Muscle of arm (tissue), 12 donors: ENCODE measurements around the gene CLCN6. TPM values are rescaled to one million over a fixed set of nuclear protein-coding genes. Genes with fewer than 3 reads are reported as not detected.

Source experiments
- DNase-seq: peaks from one replicate; pipeline ENCODE4 v3.0.0-alpha.2; 2013
- polyA plus RNA-seq, 12 donors: library from polyadenylated mRNA; unstranded; fragments of 120-200 nt; gene quantifications; one replicate each; pipeline ENCODE4 v1.2.1, GENCODE V29; 2013; ENCODE audit not compliant: insufficient read length in 12 of 12

The CLCN6 gene
- polyA plus RNA-seq, 12 donors, result 9.9 to 18.1 (median 14.6) TPM; not detected in 1

DNA sequence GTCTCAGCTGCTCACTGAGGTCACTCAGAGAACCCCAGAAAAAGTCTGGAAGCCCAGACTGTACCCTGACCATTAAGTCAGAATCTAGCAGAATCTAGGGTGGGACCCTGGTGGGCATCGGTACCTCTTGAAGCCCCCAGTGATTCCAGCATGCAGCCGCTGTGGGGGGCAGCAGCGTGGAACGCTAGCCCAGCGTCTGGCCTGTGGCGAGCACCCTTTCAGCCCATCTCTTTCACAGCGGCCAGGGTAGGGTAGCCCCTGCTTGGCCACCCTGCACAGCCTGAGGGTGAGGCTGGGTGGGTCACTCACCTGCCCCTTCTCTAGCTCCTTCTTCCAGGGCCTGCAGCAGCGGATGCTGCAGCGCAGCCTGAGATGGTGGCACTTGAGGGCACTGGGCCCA lies 27.7 kb upstream of the CLCN6 start:
- no peak for DNase-seq

DNA sequence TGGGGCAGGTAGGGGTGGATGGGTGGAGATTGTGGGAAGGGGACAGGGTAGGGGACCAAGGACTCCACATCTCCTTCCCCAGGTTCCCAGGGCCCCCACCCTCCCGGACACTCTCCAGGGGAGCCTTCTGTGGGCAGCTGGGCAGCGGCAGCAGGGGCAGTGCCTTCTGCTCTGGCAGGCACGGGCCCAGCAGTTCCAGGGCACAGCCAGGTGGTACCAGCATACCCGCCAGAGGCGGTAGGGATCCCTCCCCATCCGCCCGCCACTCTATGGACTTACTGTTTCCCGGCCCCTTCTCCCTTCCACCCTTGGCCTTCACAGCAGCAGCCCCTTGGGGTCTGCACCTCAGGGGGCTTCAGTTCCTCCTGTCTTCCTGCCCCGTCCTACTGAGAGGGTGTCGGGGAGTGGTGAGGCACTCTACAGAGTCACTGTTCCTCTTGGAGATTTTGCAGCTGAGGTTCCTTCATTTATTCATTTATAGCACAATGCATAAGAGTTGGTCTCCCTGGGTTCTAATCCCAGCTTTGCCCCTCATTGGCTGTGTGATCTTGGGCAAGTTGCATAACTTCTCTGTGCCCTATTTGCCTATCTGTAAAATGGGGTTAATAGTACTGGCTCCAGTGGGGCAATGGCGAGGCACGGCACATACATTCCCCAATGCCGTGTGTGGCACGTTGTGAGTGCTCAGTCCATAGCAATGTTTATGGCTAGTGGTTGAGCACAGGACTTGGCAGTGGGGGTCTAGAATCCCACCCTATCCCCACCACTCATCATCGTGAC lies 27.0 kb upstream of the CLCN6 start:
- no peak for DNase-seq

DNA sequence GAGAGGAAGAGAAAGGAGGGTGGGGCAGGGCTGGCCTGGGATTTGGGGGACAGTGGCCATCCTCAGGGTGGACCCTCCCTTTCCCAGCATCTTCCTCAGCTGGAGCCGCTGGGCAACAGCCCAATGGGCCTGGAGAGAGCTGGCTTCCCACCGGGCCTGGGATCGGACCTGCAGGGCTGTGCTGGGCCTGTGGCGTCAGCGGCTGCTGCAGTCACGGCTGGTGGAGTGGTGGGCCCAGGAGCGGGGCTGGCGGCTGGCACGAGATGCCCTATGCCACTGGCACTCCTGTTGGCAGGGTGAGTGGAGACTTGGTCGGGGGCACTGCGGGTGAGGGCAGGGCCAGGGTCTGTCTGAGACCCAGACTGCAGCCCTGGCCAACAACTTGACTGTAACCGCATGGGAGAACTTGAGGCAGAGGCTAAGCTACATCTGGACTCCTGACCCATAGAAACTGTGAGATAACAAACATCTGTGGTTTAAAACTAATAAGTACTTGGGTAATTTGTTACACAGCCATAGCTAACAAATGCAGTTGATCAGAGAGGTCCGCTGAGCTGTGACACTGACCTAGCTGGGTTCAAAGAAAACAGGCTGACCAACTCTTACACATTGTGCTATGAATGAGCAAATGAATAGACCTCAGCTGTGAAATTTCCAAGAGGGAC lies 26.1 kb upstream of the CLCN6 start:
- DNase-seq, result no peak

DNA sequence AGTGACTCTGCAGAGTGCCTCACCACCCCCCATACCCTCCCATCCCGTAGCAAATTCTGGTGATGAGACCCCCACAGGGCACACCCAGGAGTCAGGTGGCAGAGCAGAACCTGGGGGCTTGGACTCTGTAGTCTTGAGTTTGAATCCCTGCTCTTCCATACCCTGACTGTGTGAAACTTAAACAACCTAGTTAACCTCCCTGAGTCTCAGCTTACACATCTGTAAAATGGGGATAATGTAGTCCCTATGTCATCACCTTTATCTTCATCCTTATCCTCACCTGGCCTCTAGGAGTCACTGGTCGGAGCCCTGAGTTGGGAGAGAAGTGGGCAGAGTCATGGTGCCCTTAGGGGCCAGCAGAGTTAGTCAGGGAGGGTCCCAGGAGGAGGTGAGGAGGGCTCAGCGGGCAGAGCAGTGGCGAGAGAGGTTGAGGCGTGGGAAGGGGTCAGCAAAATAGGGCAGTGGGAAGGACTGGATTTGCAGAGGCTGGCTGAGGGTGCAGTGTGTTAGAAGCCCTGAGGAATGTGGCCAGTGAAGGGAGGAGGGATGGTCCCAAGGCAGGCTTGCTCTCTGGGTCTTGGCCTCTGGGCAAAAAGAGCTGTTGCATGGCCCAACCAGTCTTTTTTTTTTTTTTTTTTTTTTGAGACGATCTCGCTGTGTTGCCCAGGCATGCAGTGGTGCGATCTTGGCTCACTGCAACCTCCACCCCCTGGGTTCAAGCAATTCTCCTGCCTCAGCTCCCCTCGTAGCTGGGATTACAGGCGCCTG lies 25.4 kb upstream of the CLCN6 start:
- no peak for DNase-seq

DNA sequence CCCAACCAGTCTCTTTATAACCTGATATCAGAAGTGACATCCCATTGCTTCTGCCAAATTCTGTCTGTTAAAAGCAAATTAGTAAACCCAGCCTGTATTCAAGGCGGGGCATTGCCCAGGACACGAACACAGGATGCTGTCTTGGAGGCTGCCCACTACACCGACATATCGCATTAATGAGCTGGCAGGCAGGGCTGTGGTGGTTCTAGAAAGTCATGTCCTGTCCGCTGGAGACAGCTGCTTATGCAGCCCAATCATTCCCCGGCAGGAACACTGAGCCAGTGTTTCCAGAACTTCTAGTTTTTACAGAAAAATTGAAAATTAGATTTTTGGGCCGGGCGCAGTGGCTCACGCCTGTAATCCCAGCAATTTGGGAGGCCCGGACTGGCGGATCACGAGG lies 24.7 kb upstream of the CLCN6 start:
- DNase-seq, result no peak

DNA sequence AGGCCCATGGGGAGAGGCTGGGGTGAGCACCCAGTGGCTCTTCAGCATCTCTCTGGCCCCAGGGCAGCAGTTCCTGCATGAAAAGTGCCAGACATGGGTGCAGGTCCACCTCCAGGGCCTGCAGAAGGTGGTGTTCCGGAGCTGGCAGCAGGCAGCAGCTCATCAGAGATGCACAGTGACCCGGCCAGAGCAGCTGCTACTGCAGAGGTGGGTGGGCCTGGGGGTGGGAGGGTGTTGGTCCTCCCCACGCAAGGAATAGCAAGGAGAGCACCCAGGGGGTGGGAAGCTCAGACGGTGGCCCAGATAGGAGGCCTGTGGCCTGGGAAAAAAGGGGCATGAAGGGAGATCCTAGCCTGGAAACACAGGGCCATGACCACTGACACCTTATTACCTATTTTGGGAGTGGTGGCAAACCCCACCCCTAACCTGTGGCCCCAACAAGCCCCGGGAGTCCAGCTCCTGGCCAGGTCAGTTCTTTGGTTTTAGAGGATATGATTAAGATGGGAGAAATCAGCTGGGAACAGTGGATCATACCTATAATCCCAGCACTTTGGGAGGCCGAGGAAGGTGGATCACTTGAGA lies 23.8 kb upstream of the CLCN6 start:
- DNase-seq, result no peak

DNA sequence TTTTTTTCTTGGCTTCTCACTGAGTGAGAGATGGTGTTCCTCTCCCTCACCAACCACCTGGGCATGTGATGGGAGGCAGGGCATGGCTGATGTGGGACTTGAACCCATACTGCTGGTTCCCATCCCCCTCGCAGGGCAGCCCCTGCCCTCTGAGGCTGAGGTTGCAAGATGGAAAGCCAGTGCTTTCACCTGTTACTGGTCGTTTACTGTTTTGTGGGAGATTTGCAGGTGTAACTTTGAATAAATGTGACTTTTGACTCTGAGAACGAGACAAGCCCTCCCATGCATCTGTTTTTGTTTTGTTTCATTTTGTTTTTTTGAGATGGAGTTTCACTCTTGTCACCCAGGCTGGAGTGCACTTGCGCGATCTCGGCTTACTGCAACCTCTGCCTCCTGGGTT lies 22.4 kb upstream of the CLCN6 start:
- DNase-seq, result no peak

DNA sequence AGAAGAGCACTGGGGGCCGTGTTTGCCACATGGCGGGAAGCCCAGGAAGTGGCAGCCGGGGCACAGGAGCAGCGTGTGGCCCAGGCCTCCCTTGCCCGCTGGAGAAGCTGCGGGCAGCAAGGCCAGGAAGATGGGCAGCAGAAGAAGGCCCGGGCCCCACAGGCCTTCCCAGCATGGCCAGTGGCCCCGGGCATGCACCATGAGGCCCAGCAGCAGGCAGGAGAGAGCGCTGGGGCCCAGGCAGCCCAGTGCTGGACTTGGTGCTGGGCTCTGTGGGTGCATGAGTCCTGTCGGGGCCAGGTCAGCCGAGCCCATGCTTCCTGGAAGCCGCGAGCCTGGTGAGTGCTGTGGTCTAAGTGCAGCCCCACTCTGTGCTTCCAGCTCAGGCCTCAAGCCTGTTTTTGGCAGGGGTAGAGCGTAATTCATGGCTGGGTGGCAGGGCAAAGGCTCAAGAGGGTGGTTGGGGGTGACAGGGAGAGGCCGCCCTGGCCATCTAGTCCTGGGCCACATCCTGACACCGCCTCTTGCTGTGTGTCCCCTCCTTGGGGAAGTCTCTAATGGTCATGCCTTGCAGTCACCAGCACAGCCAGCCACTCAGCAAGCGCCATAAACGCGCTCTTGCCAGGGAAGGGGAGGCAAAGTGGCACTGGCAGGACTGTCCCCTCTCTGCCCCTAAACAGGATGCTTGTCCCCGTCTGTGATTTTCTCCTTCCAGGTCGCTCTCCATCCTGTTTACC lies 21.6 kb upstream of the CLCN6 start:
- no peak for DNase-seq

DNA sequence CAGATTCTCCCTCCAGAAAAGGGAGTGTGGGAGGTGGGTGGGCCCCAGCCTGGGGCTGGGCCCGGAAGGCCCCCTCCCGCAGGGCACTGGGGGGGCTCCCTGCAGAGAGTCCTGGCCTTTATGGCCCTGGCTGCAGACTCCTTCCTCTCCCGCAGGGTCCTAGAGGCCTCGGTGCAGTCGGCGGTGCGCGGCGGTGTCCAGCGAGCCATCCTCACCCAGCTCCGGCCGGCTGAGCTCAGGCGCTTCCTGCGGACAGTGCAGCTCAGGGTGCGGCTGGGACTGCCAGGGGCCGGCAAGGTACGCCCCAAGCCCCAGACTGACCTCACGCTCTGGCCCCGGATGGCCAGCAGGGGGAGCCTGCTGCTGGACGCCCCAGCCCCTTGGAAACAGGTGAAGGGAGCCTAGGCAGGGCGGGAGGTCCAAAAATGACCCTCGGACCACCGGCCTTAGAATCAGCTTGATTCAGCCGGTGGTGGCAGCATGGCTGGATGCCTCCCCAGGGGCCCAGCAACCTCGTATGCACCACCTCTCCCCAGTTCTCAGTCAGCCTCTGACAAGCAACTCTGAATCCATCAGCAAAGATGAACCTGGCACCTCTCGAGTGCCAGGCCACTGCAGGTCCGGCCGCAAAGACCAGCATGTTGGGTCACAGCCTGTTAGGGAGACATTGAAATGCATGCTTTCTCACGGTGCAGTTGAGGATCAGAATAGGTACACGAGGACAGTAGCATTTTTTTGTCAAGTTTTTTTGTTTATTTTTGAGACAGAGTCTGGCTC lies 20.8 kb upstream of the CLCN6 start:
- peak; percentile 49 for DNase-seq

DNA sequence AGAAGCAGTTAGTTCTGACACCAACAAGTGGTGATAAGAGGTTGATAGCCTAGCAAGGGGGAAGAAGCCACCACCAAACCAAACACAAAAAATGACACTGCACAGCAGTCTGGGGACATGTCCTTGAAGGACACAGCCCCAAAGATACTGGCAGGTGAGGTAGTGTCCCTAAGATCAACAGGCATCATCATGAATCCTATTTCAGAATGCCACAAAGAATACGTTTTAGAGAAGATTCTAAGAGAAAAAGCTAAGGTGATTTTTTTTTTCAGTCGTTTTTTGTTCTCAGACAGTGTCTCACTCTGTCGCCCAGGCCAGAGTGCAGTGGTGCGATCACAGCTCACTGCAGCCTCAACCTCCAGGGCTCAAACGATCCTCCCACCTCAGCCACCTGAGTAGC lies 19.8 kb upstream of the CLCN6 start:
- no peak for DNase-seq

DNA sequence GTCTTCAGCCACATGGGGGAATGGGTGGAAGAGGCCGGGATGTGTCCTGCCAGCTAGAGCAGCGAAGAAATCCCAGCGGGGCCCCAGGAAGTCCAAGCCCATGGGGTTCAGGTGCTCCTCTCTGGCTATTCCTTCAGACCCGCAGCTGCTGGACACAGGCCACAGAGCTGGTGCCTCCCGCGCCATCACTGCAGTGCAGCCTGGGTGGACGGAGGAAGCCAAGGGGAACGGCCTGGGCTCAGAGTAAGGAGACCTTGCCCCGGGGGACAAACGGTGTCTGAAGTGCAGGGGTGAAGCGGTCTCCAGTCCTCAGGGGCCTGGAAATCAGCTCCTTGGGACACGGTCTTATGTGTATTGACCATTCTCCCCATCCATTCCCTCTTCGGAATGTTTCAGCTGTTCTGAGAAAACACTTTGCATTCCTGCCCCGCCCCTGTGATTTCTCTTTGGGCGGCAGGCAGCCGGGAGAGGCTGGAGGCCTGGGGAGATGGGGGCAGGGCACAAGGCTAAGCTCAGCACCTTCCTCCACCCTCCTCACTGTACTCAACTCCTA lies 18.7 kb upstream of the CLCN6 start:
- no peak for DNase-seq

DNA sequence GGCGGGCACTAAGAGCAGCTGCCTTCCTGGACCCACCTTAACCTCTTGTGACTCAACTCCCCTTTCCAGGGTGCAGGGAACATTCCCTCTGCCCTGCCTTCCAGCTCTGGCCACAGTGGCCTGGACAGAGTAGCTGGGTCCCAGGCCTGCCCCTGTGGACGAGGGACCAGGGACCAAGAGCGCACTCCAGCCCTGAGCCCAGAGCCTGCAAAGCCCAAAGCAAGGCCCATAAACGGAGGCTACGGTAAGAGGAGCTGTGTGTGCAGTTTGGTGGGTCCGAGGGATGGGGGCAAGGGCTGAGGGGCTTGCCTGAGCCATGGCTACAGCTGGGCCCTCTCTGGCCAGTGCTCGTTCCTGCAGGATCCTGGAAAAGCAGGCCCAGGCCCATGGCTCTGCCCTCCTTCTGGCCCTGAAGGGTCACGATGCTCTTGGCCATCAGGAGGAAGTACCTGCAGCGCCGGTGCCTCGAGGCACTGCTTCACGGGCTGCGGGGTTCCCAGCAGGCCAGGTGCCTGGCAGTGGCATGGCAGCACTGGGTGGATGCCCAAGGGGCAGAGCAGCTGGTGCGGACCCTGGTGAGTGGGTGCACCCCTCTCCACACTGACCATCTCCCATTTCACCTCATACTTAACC lies 18.1 kb upstream of the CLCN6 start:
- no peak for DNase-seq

DNA sequence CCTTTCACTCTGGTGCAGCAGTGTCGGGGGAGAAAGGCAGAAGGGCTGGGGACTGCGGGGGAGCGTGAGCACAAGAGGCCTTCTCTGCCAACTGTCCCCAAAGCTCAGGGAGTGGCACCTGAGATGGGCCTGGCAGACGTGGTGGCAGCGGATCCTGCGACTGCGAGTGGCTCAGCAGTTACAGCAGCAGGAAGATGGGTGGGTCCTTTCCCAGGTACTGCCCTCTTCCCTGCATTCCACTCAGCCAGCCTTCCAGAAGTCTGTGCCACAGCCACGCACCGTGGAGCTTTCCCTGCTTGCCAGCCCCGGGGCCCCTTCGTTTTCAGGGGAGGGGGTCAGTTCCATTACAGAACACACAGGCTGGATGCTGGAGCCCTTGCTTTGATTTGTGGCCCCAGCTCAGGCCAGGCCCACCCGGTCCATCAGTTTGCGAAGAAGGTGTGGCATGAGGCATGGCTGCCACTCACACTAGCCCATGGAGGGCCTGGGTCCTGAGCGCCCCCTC lies 17.4 kb upstream of the CLCN6 start:
- no peak for DNase-seq

DNA sequence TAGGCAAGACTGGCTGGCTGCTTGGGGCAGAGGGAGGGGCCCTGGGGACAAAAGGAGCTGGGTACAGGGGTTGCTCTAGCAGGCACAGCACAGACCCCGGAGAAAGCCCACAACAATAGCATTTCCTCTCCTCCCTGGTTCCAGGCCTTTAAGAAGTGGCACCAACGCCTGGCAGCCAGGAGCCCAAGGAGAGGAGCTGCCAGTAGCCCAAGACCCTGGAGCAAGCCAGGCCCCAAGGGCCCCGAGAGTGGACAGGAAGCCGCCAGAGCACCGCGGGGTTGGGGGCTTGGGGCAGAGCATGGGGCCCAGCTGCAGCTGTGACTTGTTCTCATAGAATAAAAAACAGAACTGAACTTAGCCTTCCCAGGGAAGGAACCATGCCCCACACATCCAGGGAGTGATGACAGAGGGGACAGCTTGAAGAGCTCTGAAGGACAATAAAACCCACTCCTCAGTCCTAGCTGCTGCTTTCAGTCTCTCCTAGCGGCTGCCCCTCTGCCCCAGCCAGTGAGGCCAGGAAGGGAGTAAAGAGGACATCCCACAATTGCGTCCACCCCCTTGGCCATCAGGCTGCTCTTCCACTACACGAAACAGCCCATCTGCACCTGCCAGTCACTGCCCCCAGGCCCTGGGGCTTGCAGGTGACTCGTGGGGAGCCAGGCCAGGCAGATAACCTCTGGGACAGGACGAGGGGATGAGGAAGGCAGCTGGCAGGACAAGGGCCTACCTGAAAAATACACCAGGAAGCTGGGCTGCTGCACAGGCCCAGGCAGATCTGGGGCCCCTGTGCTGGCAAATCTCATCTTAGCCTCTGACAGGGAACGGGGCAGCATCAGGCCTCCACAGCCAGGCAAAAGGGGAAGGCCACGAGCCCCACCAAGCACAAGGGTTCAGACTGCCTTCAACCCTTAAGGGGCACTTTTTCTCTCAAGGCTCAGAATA lies 16.6 kb upstream of the CLCN6 start:
- DNase-seq, result no peak

DNA sequence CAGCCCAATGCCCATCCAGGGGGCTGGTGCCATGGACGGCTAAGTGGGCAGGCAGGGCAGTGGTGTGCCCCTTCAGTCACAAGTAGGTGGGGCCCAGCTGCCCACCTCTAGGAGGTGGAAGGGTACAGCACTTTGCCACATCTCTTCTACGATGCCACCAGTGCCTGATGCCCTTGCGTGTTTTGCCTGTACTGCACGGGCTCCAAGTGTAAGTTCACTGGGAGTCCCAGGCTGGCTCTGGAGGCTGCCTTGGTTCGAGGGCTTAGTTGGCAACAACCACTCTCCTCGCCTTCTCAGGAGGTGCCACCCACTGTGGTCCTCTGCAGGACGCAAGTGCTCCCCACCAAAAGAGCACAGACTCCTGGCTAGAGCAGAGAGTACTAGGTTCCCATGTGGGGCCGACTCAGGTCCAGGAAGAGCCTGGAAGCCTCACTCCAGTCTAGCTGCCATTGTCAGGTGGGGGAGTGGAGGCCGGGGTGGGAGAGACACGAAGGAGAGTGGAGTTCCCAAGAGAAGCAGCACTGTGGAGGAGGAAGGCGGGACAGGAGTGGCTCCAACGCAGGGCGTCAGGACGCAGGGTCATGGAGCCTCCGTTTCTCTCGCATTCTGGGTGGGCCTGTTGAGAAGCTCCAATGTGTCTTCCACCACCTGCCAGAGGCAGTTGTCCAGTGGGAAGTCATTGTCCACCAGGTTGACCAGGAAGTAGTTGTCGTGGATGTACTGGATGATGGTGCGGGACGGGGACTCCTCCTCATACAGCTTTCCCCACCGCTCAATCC lies 15.7 kb upstream of the CLCN6 start:
- no peak for DNase-seq

DNA sequence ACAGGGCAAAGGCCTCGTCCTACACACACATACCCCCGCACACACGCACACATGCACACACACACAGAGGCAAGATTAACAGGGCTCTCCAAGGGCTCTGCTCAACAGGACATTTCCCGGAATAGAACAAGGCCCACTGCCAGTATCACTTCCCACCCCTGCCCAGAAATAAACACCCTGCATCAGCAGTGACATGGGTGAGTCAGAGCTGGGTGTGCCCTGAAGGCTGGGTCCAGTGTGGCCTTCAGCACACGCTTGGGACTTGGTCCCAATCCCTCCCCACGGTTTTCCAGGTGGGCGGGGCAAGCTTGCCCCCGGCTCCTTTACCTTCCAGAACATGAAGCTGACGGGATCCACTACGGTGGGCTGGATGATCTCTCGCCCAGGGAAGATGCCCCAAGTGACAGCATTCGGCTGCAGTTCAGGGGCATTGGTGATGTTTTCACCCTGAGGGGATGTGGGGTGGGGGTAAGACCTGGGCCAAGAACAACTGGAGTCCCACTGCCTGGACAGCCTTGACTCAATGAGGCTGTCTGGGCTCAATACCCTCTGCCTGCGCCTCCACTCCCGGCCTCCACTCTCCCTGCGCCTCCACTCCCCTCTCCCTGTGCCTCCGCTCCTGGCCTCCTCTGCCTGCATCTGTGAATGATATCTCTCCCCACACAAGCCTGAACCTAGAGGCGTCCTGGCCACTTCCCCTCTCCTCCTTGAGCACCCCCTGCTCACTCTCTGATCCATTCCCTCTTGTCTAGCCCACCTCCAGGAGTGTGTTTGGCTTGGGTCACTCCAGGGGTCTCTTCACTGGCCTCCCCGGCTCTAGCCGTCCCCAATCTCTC lies 14.9 kb upstream of the CLCN6 start:
- DNase-seq, result peak; percentile 67

DNA sequence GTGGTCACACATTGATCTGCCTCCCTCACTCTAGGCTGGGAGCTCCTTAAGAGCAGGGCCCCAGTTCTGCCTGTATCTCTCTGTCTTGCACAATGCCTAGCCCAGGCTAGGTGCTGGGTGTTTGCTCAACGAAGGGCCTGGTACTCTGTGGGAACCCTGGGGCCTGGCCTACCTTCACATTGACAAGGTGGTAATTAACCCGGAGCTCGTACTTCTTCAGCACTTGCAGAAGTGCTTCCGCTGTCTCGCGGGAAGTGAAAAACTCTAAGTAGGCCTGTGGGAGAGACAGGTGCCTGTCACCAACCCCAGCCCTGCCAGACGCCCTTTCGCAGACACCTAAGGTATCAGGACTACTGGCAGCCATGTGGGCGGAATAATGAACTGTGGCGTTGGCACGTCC lies 13.9 kb upstream of the CLCN6 start:
- no peak for DNase-seq
